DOHH2 (cell line): ENCODE data around the gene ZNF469.

Experiments
- H3F3A ChIP-seq: fragments of 200-600 bp; sonication (generic), shearing (Covaris generic); 2 replicates; pipeline ENCODE4 v1.6.0; 2016; ENCODE audit warnings: antibody characterized with exemption, mild to moderate bottlenecking; ENCODE audit not compliant: control insufficient read depth, insufficient read depth
- H3K27ac ChIP-seq: fragments of 200-600 bp; sonication (generic); 2 replicates; pipeline ENCODE4 v1.5.1; 2014; ENCODE audit warnings: low read depth, mild to moderate bottlenecking, low read length, moderate library complexity
- H3K27me3 ChIP-seq: fragments of 200-600 bp; sonication (generic); 2 replicates; pipeline ENCODE4 v1.6.1; 2014; ENCODE audit warnings: mild to moderate bottlenecking, low read length, mixed read lengths; ENCODE audit not compliant: control insufficient read depth
- H3K36me3 ChIP-seq: fragments of 200-600 bp; sonication (generic); 2 replicates; pipeline ENCODE4 v1.6.1; 2014; ENCODE audit warnings: mild to moderate bottlenecking, low read length, moderate library complexity, mixed read lengths; ENCODE audit not compliant: control insufficient read depth
- H3K4me1 ChIP-seq: fragments of 200-600 bp; sonication (generic); 2 replicates; pipeline ENCODE4 v1.6.1; 2014; ENCODE audit warnings: mild to moderate bottlenecking, low read length, mixed read lengths; ENCODE audit not compliant: control insufficient read depth
- H3K4me2 ChIP-seq: fragments of 200-600 bp; sonication (generic); 2 replicates; pipeline ENCODE4 v1.6.0; 2014; ENCODE audit warnings: mild to moderate bottlenecking, low read length, moderate library complexity
- H3K4me3 ChIP-seq: fragments of 200-600 bp; sonication (generic); 2 replicates; pipeline ENCODE4 v1.5.1; 2014; ENCODE audit warnings: mild to moderate bottlenecking, low read length, mixed read lengths
- H3K79me2 ChIP-seq: fragments of 200-600 bp; sonication (generic); 2 replicates; pipeline ENCODE4 v1.6.1; 2014; ENCODE audit warnings: mild to moderate bottlenecking, low read length, mixed read lengths; ENCODE audit not compliant: control insufficient read depth
- H3K9me2 ChIP-seq: fragments of 200-600 bp; sonication (generic); replicated peaks from 2 replicates; pipeline ENCODE4 v1.6.1; 2014; ENCODE audit warnings: mild to moderate bottlenecking, low read length, mixed read lengths; ENCODE audit not compliant: control insufficient read depth
- H3K9me3 ChIP-seq: fragments of 200-600 bp; sonication (generic); 2 replicates; pipeline ENCODE4 v1.6.1; 2014; ENCODE audit warnings: antibody characterized with exemption, low read length, mixed read lengths; ENCODE audit not compliant: control insufficient read depth, insufficient read depth
- H4K20me1 ChIP-seq: fragments of 200-600 bp; sonication (generic); 2 replicates; pipeline ENCODE4 v1.6.0; 2014; ENCODE audit warnings: low read depth, mild to moderate bottlenecking, antibody characterized with exemption, low read length, moderate library complexity; ENCODE audit not compliant: control insufficient read depth, insufficient read depth
- EZH2phosphoT487 ChIP-seq: fragments of 200-600 bp; sonication (generic); IDR thresholded peaks from 2 replicates; pipeline ENCODE4 v1.6.1; 2017; ENCODE audit warnings: borderline replicate concordance, mild to moderate bottlenecking, antibody characterized with exemption, low read length, moderate library complexity, mixed read lengths
- TF ChIP-seq, protein P1 (sequence below): fragments of 200-600 bp; sonication (generic); IDR thresholded peaks from one replicate; pipeline ENCODE4 v1.5.1; 2014; ENCODE audit warnings: antibody characterized with exemption, mild to moderate bottlenecking, low read depth, low read length; ENCODE audit not compliant: poor library complexity, severe bottlenecking

The ZNF469 gene

DNA sequence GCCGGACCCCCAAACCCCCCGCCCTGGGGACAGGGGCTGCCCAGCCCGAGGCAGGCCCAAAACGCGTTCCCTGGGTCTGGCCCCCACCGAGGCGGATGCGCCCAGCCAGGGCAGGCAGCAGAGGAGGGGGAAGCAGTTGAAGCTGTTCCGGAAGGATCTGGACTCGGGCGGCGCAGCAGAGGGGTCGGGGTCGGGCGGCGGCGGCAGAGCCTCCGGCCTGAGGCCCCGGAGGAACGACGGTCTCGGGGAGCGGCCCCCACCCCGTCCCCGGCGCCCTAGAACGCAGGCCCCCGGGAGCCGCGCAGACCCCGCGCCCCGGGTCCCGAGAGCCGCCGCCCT lies 47.4 kb downstream of the ZNF469 start:
- TF ChIP-seq, protein P1, sequence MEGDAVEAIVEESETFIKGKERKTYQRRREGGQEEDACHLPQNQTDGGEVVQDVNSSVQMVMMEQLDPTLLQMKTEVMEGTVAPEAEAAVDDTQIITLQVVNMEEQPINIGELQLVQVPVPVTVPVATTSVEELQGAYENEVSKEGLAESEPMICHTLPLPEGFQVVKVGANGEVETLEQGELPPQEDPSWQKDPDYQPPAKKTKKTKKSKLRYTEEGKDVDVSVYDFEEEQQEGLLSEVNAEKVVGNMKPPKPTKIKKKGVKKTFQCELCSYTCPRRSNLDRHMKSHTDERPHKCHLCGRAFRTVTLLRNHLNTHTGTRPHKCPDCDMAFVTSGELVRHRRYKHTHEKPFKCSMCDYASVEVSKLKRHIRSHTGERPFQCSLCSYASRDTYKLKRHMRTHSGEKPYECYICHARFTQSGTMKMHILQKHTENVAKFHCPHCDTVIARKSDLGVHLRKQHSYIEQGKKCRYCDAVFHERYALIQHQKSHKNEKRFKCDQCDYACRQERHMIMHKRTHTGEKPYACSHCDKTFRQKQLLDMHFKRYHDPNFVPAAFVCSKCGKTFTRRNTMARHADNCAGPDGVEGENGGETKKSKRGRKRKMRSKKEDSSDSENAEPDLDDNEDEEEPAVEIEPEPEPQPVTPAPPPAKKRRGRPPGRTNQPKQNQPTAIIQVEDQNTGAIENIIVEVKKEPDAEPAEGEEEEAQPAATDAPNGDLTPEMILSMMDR: no peak
- TF ChIP-seq EZH2phosphoT487: no peak
- no peaks in the 10 kb centered on the region for H3K9me3 ChIP-seq
- H3K9me2 ChIP-seq: no peaks in the 10 kb centered on the region
- no peaks in the 10 kb centered on the region for H3F3A ChIP-seq
- no peaks in the 10 kb centered on the region for H3K27me3 ChIP-seq
- H3K36me3 ChIP-seq: no peaks in the 10 kb centered on the region
- H3K27ac ChIP-seq: no peak overlapping the region
- H3K79me2 ChIP-seq: no peaks in the 10 kb centered on the region
- peak overlapping the region; percentile 54 for H3K4me3 ChIP-seq
- H4K20me1 ChIP-seq: no peaks in the 10 kb centered on the region
- peak overlapping the region; percentile 54 for H3K4me2 ChIP-seq
- H3K4me1 ChIP-seq: peaks cover 6% of the 10 kb centered on the region

DNA sequence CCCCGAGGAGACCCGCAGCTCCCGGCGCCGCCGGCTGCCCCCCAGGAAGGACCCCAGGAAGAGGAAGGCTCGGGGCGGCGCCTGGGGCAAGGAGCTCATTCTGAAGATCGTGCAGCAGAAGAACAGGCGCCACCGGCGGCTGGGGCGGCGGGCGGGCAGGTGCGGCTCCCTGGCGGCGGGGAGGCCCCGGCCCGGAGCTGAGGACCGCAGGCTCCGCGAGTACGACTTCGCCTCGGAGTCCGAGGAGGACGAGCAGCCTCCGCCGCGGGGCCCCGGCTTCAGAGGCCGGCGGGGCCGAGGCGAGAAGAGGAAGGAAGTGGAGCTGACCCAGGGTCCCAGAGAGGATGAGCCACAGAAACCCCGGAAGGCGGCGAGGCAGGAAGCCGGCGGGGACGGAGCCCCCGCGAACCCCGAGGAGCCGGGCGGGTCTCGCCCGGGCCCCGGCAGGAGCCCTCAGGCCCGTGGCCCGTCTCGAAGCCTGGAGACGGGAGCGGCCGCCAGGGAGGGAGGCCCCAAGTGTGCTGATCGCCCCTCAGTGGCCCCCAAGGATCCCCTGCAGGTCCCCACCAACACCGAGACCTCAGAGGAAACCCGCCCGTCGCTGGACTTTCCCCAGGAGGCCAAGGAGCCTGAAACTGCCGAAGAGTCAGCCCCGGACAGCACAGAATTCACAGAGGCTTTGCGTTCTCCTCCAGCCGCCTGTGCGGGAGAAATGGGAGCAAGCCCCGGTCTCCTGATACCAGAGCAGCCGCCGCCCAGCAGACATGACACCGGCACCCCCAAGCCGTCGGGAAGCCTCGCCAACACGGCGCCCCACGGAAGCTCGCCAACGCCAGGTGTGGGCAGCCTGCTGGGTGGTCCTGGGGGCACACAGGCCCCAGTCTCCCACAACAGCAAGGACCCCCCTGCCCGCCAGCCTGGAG lies 48.0 kb downstream of the ZNF469 start:
- H3K9me3 ChIP-seq: no peaks in the 10 kb centered on the region
- H3K4me2 ChIP-seq: peak overlapping the region; percentile 54
- H3F3A ChIP-seq: no peaks in the 10 kb centered on the region
- no peaks in the 10 kb centered on the region for H3K9me2 ChIP-seq
- peak overlapping the region; percentile 54 for H3K4me3 ChIP-seq
- H3K27me3 ChIP-seq: no peaks in the 10 kb centered on the region
- TF ChIP-seq, protein P1: no peak
- TF ChIP-seq EZH2phosphoT487: no peak
- no peaks in the 10 kb centered on the region for H3K79me2 ChIP-seq
- H3K4me1 ChIP-seq: peaks cover 6% of the 10 kb centered on the region
- no peak overlapping the region for H3K27ac ChIP-seq
- H4K20me1 ChIP-seq: no peaks in the 10 kb centered on the region
- H3K36me3 ChIP-seq: no peaks in the 10 kb centered on the region

DNA sequence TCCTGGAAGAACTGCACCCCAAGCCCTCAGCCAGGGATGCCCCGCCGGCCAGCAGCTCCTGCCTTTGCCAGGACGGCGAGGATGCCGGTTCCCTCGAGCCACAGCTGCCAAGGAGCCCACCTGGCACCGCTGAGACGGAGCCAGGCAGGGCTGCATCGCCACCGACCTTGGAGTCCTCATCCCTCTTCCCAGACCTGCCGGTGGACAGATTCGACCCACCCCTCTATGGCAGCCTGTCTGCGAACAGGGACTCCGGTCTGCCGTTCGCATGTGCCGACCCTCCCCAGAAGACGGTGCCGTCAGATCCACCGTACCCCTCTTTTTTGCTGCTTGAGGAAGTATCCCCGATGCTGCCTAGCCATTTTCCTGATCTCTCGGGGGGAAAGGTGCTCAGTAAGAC lies 48.9 kb downstream of the ZNF469 start:
- Histone ChIP-seq H3K36me3 (no peaks in the 10 kb centered on the region), H3K79me2 (no peaks in the 10 kb centered on the region), H3K9me3 (no peaks in the 10 kb centered on the region), H3K9me2 (no peaks in the 10 kb centered on the region), H3K27me3 (no peaks in the 10 kb centered on the region), H3F3A (no peaks in the 10 kb centered on the region), H4K20me1 (no peaks in the 10 kb centered on the region), H3K4me2 (no peak overlapping the region), H3K4me1 (peaks cover 6% of the 10 kb centered on the region), H3K4me3 (no peak overlapping the region), H3K27ac (no peak overlapping the region)
- TF ChIP-seq, protein P1: no peak
- TF ChIP-seq EZH2phosphoT487: no peak
